Measurements from ENCODE around the gene HES4. TPM values are rescaled to one million over a fixed set of nuclear protein-coding genes. Genes with fewer than 3 reads are reported as not detected.
A peak's percentile ranks its signal among the peaks of the same experiment; 100 is the strongest.

HES4 gene
- total and polyA plus RNA-seq, 2 of the 13 experiments (the other 11 are each of a cell fraction or from before 2014, with no cell fraction given), result 8.8 to 10.6 TPM

- TF ChIP-seq ZSCAN30 (CRISPR knock-in tag; IDR thresholded peaks at IDR 0.05) (no peak), ZNF7 (CRISPR knock-in tag; IDR thresholded peaks at IDR 0.05) (no peak), FOXK1 (CRISPR knock-in tag; IDR thresholded peaks at IDR 0.05; ENCODE audit: borderline replicate concordance, low read depth) (0 out of 2 replicates have a peak, but pooled peaks have one; percentile 30), AGO2 (optimal IDR thresholded peaks at IDR 0.05; ENCODE audit: low read depth, low read length) (no peak), ZFY (CRISPR knock-in tag; IDR thresholded peaks at IDR 0.05) (peak; percentile 71), SKIL (CRISPR knock-in tag; IDR thresholded peaks at IDR 0.05; ENCODE audit: borderline replicate concordance) (no peak), CBX1 (IDR thresholded peaks at IDR 0.05; ENCODE audit: low read depth) (no peak), HNRNPL (IDR thresholded peaks at IDR 0.05; ENCODE audit: low read depth, low read length) (no peak), ZBTB2 (CRISPR knock-in tag; IDR thresholded peaks at IDR 0.05; ENCODE audit: low read depth) (peak; percentile 76; the same call in 1 of the 2 replicates), ZFP37 (CRISPR knock-in tag; IDR thresholded peaks at IDR 0.05; ENCODE audit: borderline replicate concordance) (no peak), ZNF547 (CRISPR knock-in tag; IDR thresholded peaks at IDR 0.05) (no peak), NCOA5 (CRISPR knock-in tag; IDR thresholded peaks at IDR 0.05) (no peak), ARHGAP35 (CRISPR knock-in tag; IDR thresholded peaks at IDR 0.05; ENCODE audit: borderline replicate concordance) (no peak), ZBTB4 (CRISPR knock-in tag; IDR thresholded peaks at IDR 0.05; ENCODE audit: borderline replicate concordance) (no peak), ZNF335 (CRISPR knock-in tag; IDR thresholded peaks at IDR 0.05) (no peak), TMF1 (CRISPR knock-in tag; IDR thresholded peaks at IDR 0.05; ENCODE audit: low read depth) (no peak), ZNF468 (CRISPR knock-in tag; IDR thresholded peaks at IDR 0.05) (no peak), FOXA3 (CRISPR knock-in tag; IDR thresholded peaks at IDR 0.05) (no peak), SMARCE1 (IDR thresholded peaks at IDR 0.05; ENCODE audit: borderline replicate concordance) (no peak), MXD1 (CRISPR knock-in tag; IDR thresholded peaks at IDR 0.05) (0 out of 2 replicates have a peak, but pooled peaks have one; percentile 32), NFKBIZ (CRISPR knock-in tag; IDR thresholded peaks at IDR 0.05) (no peak)
- TF ChIP-seq, protein P1, sequence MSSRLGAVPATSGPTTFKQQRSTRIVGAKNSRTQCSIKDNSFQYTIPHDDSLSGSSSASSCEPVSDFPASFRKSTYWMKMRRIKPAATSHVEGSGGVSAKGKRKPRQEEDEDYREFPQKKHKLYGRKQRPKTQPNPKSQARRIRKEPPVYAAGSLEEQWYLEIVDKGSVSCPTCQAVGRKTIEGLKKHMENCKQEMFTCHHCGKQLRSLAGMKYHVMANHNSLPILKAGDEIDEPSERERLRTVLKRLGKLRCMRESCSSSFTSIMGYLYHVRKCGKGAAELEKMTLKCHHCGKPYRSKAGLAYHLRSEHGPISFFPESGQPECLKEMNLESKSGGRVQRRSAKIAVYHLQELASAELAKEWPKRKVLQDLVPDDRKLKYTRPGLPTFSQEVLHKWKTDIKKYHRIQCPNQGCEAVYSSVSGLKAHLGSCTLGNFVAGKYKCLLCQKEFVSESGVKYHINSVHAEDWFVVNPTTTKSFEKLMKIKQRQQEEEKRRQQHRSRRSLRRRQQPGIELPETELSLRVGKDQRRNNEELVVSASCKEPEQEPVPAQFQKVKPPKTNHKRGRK (CRISPR knock-in tag; IDR thresholded peaks at IDR 0.05), result no peak
Observed at GRCh38 chr1:960363-961131, 39.4 kb downstream of the HES4 start, which contains the start of gene KLHL17 (continued).

Measured in HepG2 (cell line).